CD4-positive, CD25-positive, alpha-beta regulatory T cell (primary cell): ENCODE measurements around the gene BBS9. TPM values are rescaled to one million over a fixed set of nuclear protein-coding genes. Genes with fewer than 3 reads are reported as not detected.

Experiments used
- ATAC-seq, 2 donors: fragments of 150-1000 bp; cut with Tn5 transposase; one replicate each; pipeline ENCODE4 v1.10.0; 2021; ENCODE audit warnings: low read depth in 2 of 2, moderate number of reproducible peaks in 2 of 2, moderate library complexity in 1 of 2
- DNase-seq, 3 donors: peaks; one replicate each; pipeline versions ENCODE4 v3.0.0 to v3.0.0-alpha.2; 2012 to 2022; ENCODE audit warnings: mixed read lengths in 1 of 3
- H3K27ac ChIP-seq: one replicate; pipeline ENCODE4 v1.7.0; 2013; ENCODE audit warnings: mild to moderate bottlenecking, low read length; ENCODE audit not compliant: insufficient read depth, poor library complexity, severe bottlenecking
- H3K27me3 ChIP-seq: one replicate; pipeline ENCODE4 v1.7.0; 2013; ENCODE audit warnings: low read length; ENCODE audit not compliant: control insufficient read depth, insufficient read depth
- H3K36me3 ChIP-seq: one replicate; pipeline ENCODE4 v1.7.0; 2013; ENCODE audit warnings: mild to moderate bottlenecking, low read length, moderate library complexity; ENCODE audit not compliant: control insufficient read depth, insufficient read depth
- H3K4me1 ChIP-seq: 2 replicates; pipeline ENCODE4 v1.7.0; 2013; ENCODE audit warnings: mild to moderate bottlenecking, low read length; ENCODE audit not compliant: insufficient read depth, control insufficient read depth, poor library complexity, severe bottlenecking
- H3K4me3 ChIP-seq: one replicate; pipeline ENCODE4 v1.7.0; 2013; ENCODE audit warnings: low read depth, mild to moderate bottlenecking, low read length, moderate library complexity
- H3K9me3 ChIP-seq, 2 experiments: 1 replicate in 1 of 2; 2 replicates in 1 of 2; pipeline ENCODE4 v1.7.0; 2013; ENCODE audit warnings: low read length in 2 of 2, mild to moderate bottlenecking in 1 of 2, moderate library complexity in 1 of 2; ENCODE audit not compliant: control insufficient read depth in 2 of 2
- H3K27ac Mint-ChIP-seq, 3 donors: one replicate each; pipeline ENCODE4 v1.8.0; 2020 to 2022; ENCODE audit warnings: mild to moderate bottlenecking in 3 of 3, mixed read lengths in 3 of 3, moderate library complexity in 2 of 3
- H3K27me3 Mint-ChIP-seq: one replicate; pipeline ENCODE4 v1.8.0; 2022; ENCODE audit warnings: mild to moderate bottlenecking, mixed read lengths
- H3K36me3 Mint-ChIP-seq: one replicate; pipeline ENCODE4 v1.8.0; 2020; ENCODE audit warnings: mixed read lengths
- H3K4me1 Mint-ChIP-seq, 4 donors: one replicate each; pipeline ENCODE4 v1.8.0; 2020 to 2022; ENCODE audit warnings: mixed read lengths in 4 of 4, mild to moderate bottlenecking in 1 of 4
- H3K4me3 Mint-ChIP-seq, 4 donors: one replicate each; pipeline ENCODE4 v1.8.0; 2020 to 2022; ENCODE audit warnings: mild to moderate bottlenecking in 4 of 4, mixed read lengths in 4 of 4, moderate library complexity in 3 of 4
- H3K9me3 Mint-ChIP-seq, 7 donors: one replicate each; pipeline ENCODE4 v1.8.0; 2020 to 2022; ENCODE audit warnings: mixed read lengths in 7 of 7, mild to moderate bottlenecking in 3 of 7, moderate library complexity in 2 of 7
- polyA plus RNA-seq, 4 donors: library from polyadenylated mRNA; unstranded; fragments of 300-500 nt; fragmentation: Illumina TruSeq; gene quantifications; one replicate each; pipeline ENCODE4 v1.2.3, GENCODE V29; 2021
- total RNA-seq: library from RNA; stranded (reverse); gene quantifications from one replicate; pipeline ENCODE4 v1.2.3, GENCODE V29; 2022

The BBS9 gene
- total and polyA plus RNA-seq, 5 donors from 2014 or later: 8.1 to 18.7 (median 13.2) TPM

GRCh38 chr7:33632840-33633525 lies 503.6 kb downstream of the BBS9 start:
- Histone ChIP-seq H3K36me3 (no peaks in the 10 kb centered on the region), H3K27me3 (no peaks in the 10 kb centered on the region), H3K4me1 (no peaks in the 10 kb centered on the region), H3K27ac (no peak overlapping the region), H3K9me3 (no peaks in the 10 kb centered on the region), H3K4me3 (no peak overlapping the region)
- no peaks in the 10 kb centered on the region for H3K36me3 Mint-ChIP-seq
- no peak overlapping the region for H3K4me3 Mint-ChIP-seq
- no peaks in the 10 kb centered on the region for H3K27me3 Mint-ChIP-seq
- H3K27ac Mint-ChIP-seq: no peak overlapping the region
- no peak for ATAC-seq
- no peaks in the 10 kb centered on the region for H3K4me1 Mint-ChIP-seq
- H3K9me3 Mint-ChIP-seq: no peaks in the 10 kb centered on the region
- DNase-seq: no peak

GRCh38 chr7:33634606-33635005 lies 505.2 kb downstream of the BBS9 start:
- ATAC-seq: no peak
- Histone ChIP-seq H3K27ac (no peak overlapping the region), H3K4me3 (no peak overlapping the region), H3K9me3 (no peaks in the 10 kb centered on the region), H3K27me3 (no peaks in the 10 kb centered on the region), H3K4me1 (no peaks in the 10 kb centered on the region), H3K36me3 (no peaks in the 10 kb centered on the region)
- H3K27me3 Mint-ChIP-seq: no peaks in the 10 kb centered on the region
- peaks cover 3% of the 10 kb centered on the region for H3K36me3 Mint-ChIP-seq
- no peak for DNase-seq
- no peak overlapping the region for H3K4me3 Mint-ChIP-seq
- no peaks in the 10 kb centered on the region for H3K4me1 Mint-ChIP-seq
- no peak overlapping the region for H3K27ac Mint-ChIP-seq
- no peaks in the 10 kb centered on the region for H3K9me3 Mint-ChIP-seq

GRCh38 chr7:33636359-33636758 lies 507.0 kb downstream of the BBS9 start:
- no peaks in the 10 kb centered on the region for H3K4me1 ChIP-seq
- Mint-ChIP-seq H3K4me3 (no peak overlapping the region), H3K27ac (no peak overlapping the region), H3K4me1 (no peaks in the 10 kb centered on the region), H3K27me3 (no peaks in the 10 kb centered on the region), H3K9me3 (peaks cover 0 to 2% (median 0%) of the 10 kb centered on the region in 7 donors), H3K36me3 (peaks cover 10% of the 10 kb centered on the region)
- no peak overlapping the region for H3K27ac ChIP-seq
- peaks cover 4% of the 10 kb centered on the region for H3K36me3 ChIP-seq
- no peaks in the 10 kb centered on the region for H3K9me3 ChIP-seq
- no peak overlapping the region for H3K4me3 ChIP-seq
- DNase-seq: no peak
- no peak for ATAC-seq
- no peaks in the 10 kb centered on the region for H3K27me3 ChIP-seq

GRCh38 chr7:33639552-33640197 lies 510.3 kb downstream of the BBS9 start:
- Histone ChIP-seq H3K36me3 (peaks cover 4% of the 10 kb centered on the region), H3K9me3 (no peaks in the 10 kb centered on the region), H3K4me3 (no peak overlapping the region), H3K4me1 (no peaks in the 10 kb centered on the region), H3K27me3 (no peaks in the 10 kb centered on the region), H3K27ac (no peak overlapping the region)
- Mint-ChIP-seq H3K27ac (no peak overlapping the region), H3K4me1 (no peaks in the 10 kb centered on the region), H3K4me3 (no peak overlapping the region), H3K27me3 (no peaks in the 10 kb centered on the region), H3K36me3 (peaks cover 18% of the 10 kb centered on the region), H3K9me3 (peaks cover 0 to 2% (median 0%) of the 10 kb centered on the region in 7 donors)
- ATAC-seq (no peak), DNase-seq (no peak)

- H3K9me3 ChIP-seq: no peaks in the 10 kb centered on the region
- H3K4me3 Mint-ChIP-seq: no peak overlapping the region
- no peaks in the 10 kb centered on the region for H3K4me1 Mint-ChIP-seq
- H3K36me3 ChIP-seq: peaks cover 4% of the 10 kb centered on the region
- no peak for ATAC-seq
- H3K9me3 Mint-ChIP-seq: peaks cover 0 to 2% (median 0%) of the 10 kb centered on the region in 7 donors
- H3K4me3 ChIP-seq: no peak overlapping the region
- no peak for DNase-seq
- H3K4me1 ChIP-seq: no peaks in the 10 kb centered on the region
- no peak overlapping the region for H3K27ac ChIP-seq
- H3K27ac Mint-ChIP-seq: no peak overlapping the region
- no peaks in the 10 kb centered on the region for H3K27me3 Mint-ChIP-seq
- peaks cover 18% of the 10 kb centered on the region for H3K36me3 Mint-ChIP-seq
- H3K27me3 ChIP-seq: no peaks in the 10 kb centered on the region
These were observed 511.4 kb downstream of the BBS9 start for GRCh38 chr7:33640741-33641140.

GRCh38 chr7:33642312-33642711 lies 512.9 kb downstream of the BBS9 start:
- Mint-ChIP-seq H3K4me1 (no peaks in the 10 kb centered on the region), H3K36me3 (peaks cover 24% of the 10 kb centered on the region), H3K27me3 (no peaks in the 10 kb centered on the region), H3K9me3 (peaks cover 0 to 2% (median 0%) of the 10 kb centered on the region in 7 donors), H3K4me3 (no peak overlapping the region), H3K27ac (no peak overlapping the region)
- H3K4me1 ChIP-seq: no peaks in the 10 kb centered on the region
- H3K36me3 ChIP-seq: peaks cover 4% of the 10 kb centered on the region
- no peak overlapping the region for H3K27ac ChIP-seq
- no peak overlapping the region for H3K4me3 ChIP-seq
- H3K9me3 ChIP-seq: no peaks in the 10 kb centered on the region
- no peaks in the 10 kb centered on the region for H3K27me3 ChIP-seq
- ATAC-seq (no peak), DNase-seq (no peak)

- Mint-ChIP-seq H3K9me3 (peaks cover 0 to 2% (median 0%) of the 10 kb centered on the region in 7 donors), H3K36me3 (peaks cover 24% of the 10 kb centered on the region), H3K4me1 (no peaks in the 10 kb centered on the region), H3K27ac (no peak overlapping the region), H3K27me3 (no peaks in the 10 kb centered on the region), H3K4me3 (no peak overlapping the region)
- no peak for ATAC-seq
- Histone ChIP-seq H3K27ac (no peak overlapping the region), H3K27me3 (no peaks in the 10 kb centered on the region), H3K9me3 (no peaks in the 10 kb centered on the region), H3K4me3 (no peak overlapping the region), H3K36me3 (peaks cover 4% of the 10 kb centered on the region), H3K4me1 (no peaks in the 10 kb centered on the region)
- no peak for DNase-seq
These were observed 514.2 kb downstream of the BBS9 start for GRCh38 chr7:33643530-33643929.

- no peaks in the 10 kb centered on the region for H3K27me3 ChIP-seq
- H3K27me3 Mint-ChIP-seq: no peaks in the 10 kb centered on the region
- no peaks in the 10 kb centered on the region for H3K4me1 Mint-ChIP-seq
- H3K27ac Mint-ChIP-seq: no peak overlapping the region
- DNase-seq: no peak
- peaks cover 22% of the 10 kb centered on the region for H3K36me3 Mint-ChIP-seq
- H3K4me3 Mint-ChIP-seq: no peak overlapping the region
- no peak overlapping the region for H3K4me3 ChIP-seq
- peaks cover 4% of the 10 kb centered on the region for H3K36me3 ChIP-seq
- H3K9me3 ChIP-seq: no peaks in the 10 kb centered on the region
- H3K4me1 ChIP-seq: no peaks in the 10 kb centered on the region
- no peak for ATAC-seq
- H3K9me3 Mint-ChIP-seq: peaks cover 0 to 2% (median 0%) of the 10 kb centered on the region in 7 donors
- no peak overlapping the region for H3K27ac ChIP-seq
These were observed 515.1 kb downstream of the BBS9 start for GRCh38 chr7:33644489-33644888.
